ENCODE results near the gene YBX1. TPM values are rescaled to one million over a fixed set of nuclear protein-coding genes. Genes with fewer than 3 reads are reported as not detected.
"Not testable (repeated sequence)": the region's sequence is repeated elsewhere in the genome, so short reads cannot be mapped to it uniquely, and the experiment has no call there.

Gene YBX1
- total and polyA plus RNA-seq, 2 experiments from 2014 or later: 358 to 1,046 TPM

DNA sequence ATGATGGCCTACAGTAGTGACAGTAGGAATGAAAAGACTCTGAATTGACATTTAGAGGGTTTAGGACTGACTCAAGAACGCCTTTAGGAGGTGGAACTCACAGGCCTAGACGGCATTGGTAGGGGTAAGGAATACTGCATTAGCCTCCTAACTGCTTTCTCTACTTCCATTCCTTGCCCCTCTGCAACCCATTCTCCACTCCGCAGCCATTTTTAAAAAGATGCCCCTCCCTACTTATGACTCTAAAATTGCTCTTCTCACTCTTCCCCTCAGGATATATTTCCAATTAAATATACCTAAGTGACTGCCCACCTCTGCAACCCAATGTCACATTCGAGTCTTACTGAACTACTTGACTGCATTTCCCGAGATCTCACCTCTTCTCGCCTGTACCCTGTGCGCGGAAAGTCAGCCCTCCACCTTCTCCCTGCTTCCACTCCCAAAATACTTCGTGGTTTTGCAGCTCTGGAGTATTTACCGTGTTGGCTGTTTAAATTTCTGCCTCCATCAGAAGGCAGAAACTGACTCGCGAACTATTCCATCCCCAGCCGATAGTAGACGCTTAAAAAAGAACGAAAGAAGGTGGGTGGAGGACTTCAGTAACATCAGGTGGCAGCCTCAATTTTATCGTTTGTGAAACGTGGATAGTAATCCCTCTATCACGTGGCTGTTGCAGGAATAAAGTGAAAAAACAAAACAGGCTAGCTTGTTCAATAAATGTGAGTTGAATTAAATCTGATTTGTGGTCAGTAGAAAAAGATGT lies 1.1 kb upstream of the YBX1 start:
- TF ChIP-seq, protein P1, sequence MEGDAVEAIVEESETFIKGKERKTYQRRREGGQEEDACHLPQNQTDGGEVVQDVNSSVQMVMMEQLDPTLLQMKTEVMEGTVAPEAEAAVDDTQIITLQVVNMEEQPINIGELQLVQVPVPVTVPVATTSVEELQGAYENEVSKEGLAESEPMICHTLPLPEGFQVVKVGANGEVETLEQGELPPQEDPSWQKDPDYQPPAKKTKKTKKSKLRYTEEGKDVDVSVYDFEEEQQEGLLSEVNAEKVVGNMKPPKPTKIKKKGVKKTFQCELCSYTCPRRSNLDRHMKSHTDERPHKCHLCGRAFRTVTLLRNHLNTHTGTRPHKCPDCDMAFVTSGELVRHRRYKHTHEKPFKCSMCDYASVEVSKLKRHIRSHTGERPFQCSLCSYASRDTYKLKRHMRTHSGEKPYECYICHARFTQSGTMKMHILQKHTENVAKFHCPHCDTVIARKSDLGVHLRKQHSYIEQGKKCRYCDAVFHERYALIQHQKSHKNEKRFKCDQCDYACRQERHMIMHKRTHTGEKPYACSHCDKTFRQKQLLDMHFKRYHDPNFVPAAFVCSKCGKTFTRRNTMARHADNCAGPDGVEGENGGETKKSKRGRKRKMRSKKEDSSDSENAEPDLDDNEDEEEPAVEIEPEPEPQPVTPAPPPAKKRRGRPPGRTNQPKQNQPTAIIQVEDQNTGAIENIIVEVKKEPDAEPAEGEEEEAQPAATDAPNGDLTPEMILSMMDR (IDR thresholded peaks at IDR 0.05; ENCODE audit: low read depth, low read length): no peak
- H3K36me3 ChIP-seq: no peaks in the 10 kb centered on the region

DNA sequence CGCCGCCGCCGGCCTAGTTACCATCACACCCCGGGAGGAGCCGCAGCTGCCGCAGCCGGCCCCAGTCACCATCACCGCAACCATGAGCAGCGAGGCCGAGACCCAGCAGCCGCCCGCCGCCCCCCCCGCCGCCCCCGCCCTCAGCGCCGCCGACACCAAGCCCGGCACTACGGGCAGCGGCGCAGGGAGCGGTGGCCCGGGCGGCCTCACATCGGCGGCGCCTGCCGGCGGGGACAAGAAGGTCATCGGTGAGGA lies 193 bp downstream of the YBX1 start:
- H3K27me3 ChIP-seq; H3K9me3 ChIP-seq (ENCODE audit: low read depth); H3K36me3 ChIP-seq; DNase-seq (ENCODE audit: low read depth in 1 of 2, low spot score in 1 of 2): not testable (repeated sequence)
- Histone ChIP-seq H3K4me3 (peak overlapping the region; percentile 94), H3K4me1 (ENCODE audit: low read depth) (peaks cover 48% of the 10 kb centered on the region), H3K27ac (peak overlapping the region; percentile 90)

More for the DNA sequence above, 1.1 kb upstream of the YBX1 start:
- peak overlapping the region; percentile 95 for H3K27ac ChIP-seq
- H3K9me3 ChIP-seq (ENCODE audit: low read depth): no peaks in the 10 kb centered on the region
- peak overlapping the region; percentile 94 for H3K4me3 ChIP-seq
- no peaks in the 10 kb centered on the region for H3K27me3 ChIP-seq
- peak; percentile 13 to 32 for DNase-seq (ENCODE audit: low read depth in 1 of 2, low spot score in 1 of 2)
- peaks cover 35% of the 10 kb centered on the region for H3K4me1 ChIP-seq (ENCODE audit: low read depth)

DNA sequence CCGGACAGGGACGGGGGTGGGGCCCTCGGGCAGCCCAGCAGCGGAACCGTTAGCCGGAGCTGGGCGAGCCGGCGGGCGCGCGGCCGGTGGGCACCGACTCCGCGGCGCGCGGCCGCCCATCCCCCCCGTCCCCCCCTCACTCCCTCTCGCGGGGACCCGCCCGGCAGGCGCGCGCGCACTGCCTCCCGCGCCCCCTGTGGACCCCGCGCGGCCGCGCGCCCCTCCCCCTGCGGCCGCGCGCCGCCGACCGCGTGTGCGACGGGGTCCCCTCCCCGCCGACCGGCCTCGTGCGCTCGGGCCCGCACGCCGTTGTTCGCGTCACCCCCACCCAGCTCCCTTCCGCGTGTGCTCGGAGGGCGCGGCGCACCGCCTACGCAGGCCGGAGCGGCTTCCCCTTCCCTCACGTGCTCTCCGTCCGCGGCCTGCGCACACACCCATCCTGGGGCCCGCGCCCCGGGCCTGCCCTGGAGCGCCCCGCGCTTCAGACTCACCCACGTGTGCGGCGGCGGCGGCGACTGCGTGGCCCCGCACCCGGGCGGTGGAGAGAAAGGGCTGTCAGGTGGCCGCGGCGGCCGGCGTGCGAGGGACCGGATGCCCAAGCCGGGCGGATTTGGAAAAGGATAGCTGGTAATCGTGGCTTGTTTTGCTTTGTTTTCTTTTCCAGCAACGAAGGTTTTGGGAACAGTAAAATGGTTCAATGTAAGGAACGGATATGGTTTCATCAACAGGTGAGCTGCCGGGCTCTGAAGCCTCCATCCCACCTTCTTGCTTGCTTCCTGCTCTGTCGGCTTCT lies 717 bp downstream of the YBX1 start:
- TF ChIP-seq, protein P1 (IDR thresholded peaks at IDR 0.05; ENCODE audit: low read depth, low read length): no peak
- H3K36me3 ChIP-seq: no peaks in the 10 kb centered on the region
- peak overlapping the region; percentile 94 for H3K4me3 ChIP-seq
- peak overlapping the region; percentile 90 for H3K27ac ChIP-seq
- H3K9me3 ChIP-seq (ENCODE audit: low read depth): no peaks in the 10 kb centered on the region
- peak; percentile 77 to 78 for DNase-seq (ENCODE audit: low read depth in 1 of 2, low spot score in 1 of 2)
- H3K27me3 ChIP-seq: no peaks in the 10 kb centered on the region
- H3K4me1 ChIP-seq (ENCODE audit: low read depth): peaks cover 50% of the 10 kb centered on the region

DNA sequence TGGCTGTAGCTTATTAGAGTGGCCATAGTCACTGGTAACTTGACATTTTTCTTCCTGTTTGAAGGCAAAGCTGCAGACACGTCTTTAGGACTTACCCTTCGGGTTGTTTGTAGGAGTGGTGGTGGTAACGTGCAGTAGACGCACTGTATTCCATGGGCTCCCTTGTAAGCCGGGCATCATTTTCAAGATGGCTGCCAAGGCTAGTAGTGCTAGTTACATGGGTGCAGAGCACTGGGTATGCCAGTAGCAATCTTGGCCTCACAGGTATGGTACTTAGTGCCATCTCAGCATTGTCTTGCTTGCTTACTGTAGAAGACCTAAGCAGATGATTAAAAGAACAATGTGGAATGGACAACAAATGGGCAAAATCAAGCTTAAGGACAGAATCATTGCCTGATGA lies 1.9 kb downstream of the YBX1 start:
- DNase-seq (ENCODE audit: low read depth in 1 of 2, low spot score in 1 of 2): peak; percentile 20 to 30
- Histone ChIP-seq H3K27ac (no peak overlapping the region), H3K9me3 (ENCODE audit: low read depth) (no peaks in the 10 kb centered on the region), H3K4me3 (peak overlapping the region; percentile 94), H3K4me1 (ENCODE audit: low read depth) (peaks cover 57% of the 10 kb centered on the region), H3K36me3 (no peaks in the 10 kb centered on the region), H3K27me3 (no peaks in the 10 kb centered on the region)
- TF ChIP-seq, protein P1 (IDR thresholded peaks at IDR 0.05; ENCODE audit: low read depth, low read length): no peak

DNA sequence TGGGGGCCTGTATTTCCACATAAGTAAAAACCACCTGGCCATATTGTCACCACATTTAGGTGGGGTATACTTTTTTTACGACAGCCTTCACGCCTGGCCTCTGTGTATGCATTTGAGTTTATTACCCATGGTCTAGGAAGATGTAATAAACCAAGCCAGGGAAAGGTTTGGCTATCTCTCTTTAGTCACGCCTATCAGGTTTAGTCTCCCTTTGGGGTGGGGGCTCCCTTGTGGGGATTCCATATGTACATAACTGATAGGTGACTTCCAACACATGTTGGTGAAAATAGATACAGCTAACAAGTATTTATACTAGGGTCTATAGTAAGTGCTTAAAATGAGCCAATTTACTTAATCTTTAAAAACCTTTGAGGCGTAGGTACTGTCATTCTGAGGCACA lies 4.2 kb downstream of the YBX1 start:
- no peaks in the 10 kb centered on the region for H3K36me3 ChIP-seq
- H3K9me3 ChIP-seq (ENCODE audit: low read depth): no peaks in the 10 kb centered on the region
- peak overlapping the region; percentile 68 for H3K27ac ChIP-seq
- peak overlapping the region; percentile 1 for H3K4me3 ChIP-seq
- H3K4me1 ChIP-seq (ENCODE audit: low read depth): peaks cover 51% of the 10 kb centered on the region
- DNase-seq (ENCODE audit: low read depth in 1 of 2, low spot score in 1 of 2): no peak
- TF ChIP-seq, protein P1 (IDR thresholded peaks at IDR 0.05; ENCODE audit: low read depth, low read length): no peak
- H3K27me3 ChIP-seq: no peaks in the 10 kb centered on the region

DNA sequence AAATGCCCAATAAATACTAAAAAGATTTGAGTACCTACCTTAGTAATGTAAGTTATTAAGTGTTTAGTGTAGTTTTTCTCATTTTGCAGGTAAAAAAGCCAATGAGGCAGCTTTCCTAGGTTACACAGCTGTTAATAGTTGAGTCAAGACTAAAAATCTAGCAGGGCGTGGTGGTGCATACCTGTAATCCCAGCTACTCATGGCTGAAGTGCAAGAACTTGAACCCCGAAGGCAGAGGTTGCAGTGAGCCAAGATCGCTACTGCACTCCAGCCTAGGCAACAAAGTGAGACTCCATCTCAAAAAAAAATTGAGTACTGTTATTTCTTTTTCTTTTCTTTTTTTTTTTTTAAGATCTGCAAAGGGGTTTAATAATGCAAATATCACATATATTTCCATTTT lies 7.7 kb downstream of the YBX1 start:
- TF ChIP-seq, protein P1 (IDR thresholded peaks at IDR 0.05; ENCODE audit: low read depth, low read length): no peak
- Histone ChIP-seq H3K4me3 (no peak overlapping the region), H3K36me3 (peaks cover 14% of the 10 kb centered on the region), H3K4me1 (ENCODE audit: low read depth) (peaks cover 38% of the 10 kb centered on the region), H3K27ac (no peak overlapping the region), H3K27me3 (no peaks in the 10 kb centered on the region), H3K9me3 (ENCODE audit: low read depth) (no peaks in the 10 kb centered on the region)
- DNase-seq (ENCODE audit: low read depth in 1 of 2, low spot score in 1 of 2): no peak

All from cardiac muscle cell (in vitro differentiated cells and primary cell).